SK-N-SH (cell line): ENCODE results near the gene MDH1. TPM values are rescaled to one million over a fixed set of nuclear protein-coding genes. Genes with fewer than 3 reads are reported as not detected.

Experiments used
- CTCF ChIA-PET: fragments of 300-600, 350-600 bp; formaldehyde crosslinking; extraction: SDS; loops from one replicate; lab custom pipeline; 2021; lab: Yijun Ruan, JAX
- POLR2A ChIA-PET: fragments of 350-600 bp; sonication (Branson Sonifier 250); formaldehyde crosslinking; extraction: SDS; loops from one replicate; lab custom pipeline; 2020; ENCODE audit warnings: antibody characterized with exemption, inconsistent platforms; lab: Yijun Ruan, JAX
- DNase-seq: peaks from one replicate; pipeline ENCODE4 v3.0.0; 2012
- H2AFZ ChIP-seq: fragments of 200-600 bp; sonication (generic); 2 replicates; pipeline ENCODE4 v1.8.1; 2016; ENCODE audit warnings: antibody characterized with exemption, mild to moderate bottlenecking, low read depth
- H3F3A ChIP-seq: fragments of 200-600 bp; sonication (generic); replicated peaks from 2 replicates; pipeline ENCODE3; 2016; ENCODE audit warnings: antibody characterized with exemption, mild to moderate bottlenecking; ENCODE audit not compliant: insufficient read depth
- H3K27ac ChIP-seq, 2 experiments: fragments of 200-500 bp in 1 of 2; fragments of 200-600 bp in 1 of 2; sonication (Bioruptor generic) in 1 of 2; sonication (generic), shearing (Covaris generic) in 1 of 2; 2 replicates each; pipeline versions ENCODE4 v1.5.1 to v1.6.1; 2014 to 2016; ENCODE audit warnings: low read depth in 2 of 2, inconsistent platforms in 1 of 2, low read length in 1 of 2, mild to moderate bottlenecking in 1 of 2, mixed read lengths in 1 of 2
- H3K27me3 ChIP-seq: fragments of 200-600 bp; sonication (generic), shearing (Covaris generic); 2 replicates; pipeline ENCODE4 v1.6.1; 2016; ENCODE audit warnings: mixed run types; ENCODE audit not compliant: insufficient read depth
- H3K36me3 ChIP-seq, 2 experiments: fragments of 200-500 bp in 1 of 2; fragments of 200-600 bp in 1 of 2; sonication (Bioruptor generic) in 1 of 2; sonication (generic) in 1 of 2; replicated peaks in 1 of 2; 2 replicates each; pipeline versions ENCODE3 to v1.5.1; 2014 to 2016; ENCODE audit warnings: low read length in 1 of 2, mild to moderate bottlenecking in 1 of 2; ENCODE audit not compliant: insufficient read depth in 2 of 2, control insufficient read depth in 1 of 2
- H3K4me1 ChIP-seq, 2 experiments: fragments of 200-500 bp in 1 of 2; fragments of 200-600 bp in 1 of 2; sonication (Bioruptor generic) in 1 of 2; sonication (generic), shearing (Covaris generic) in 1 of 2; 2 replicates each; pipeline versions ENCODE4 v1.5.1 to v1.6.1; 2014 to 2016; ENCODE audit warnings: low read depth in 1 of 2, low read length in 1 of 2, mixed run types in 1 of 2; ENCODE audit not compliant: insufficient read depth in 2 of 2, control insufficient read depth in 1 of 2
- H3K4me2 ChIP-seq: fragments of 200-600 bp; sonication (generic), shearing (Covaris generic); 2 replicates; pipeline ENCODE4 v1.6.1; 2017; ENCODE audit warnings: mixed run types
- H3K4me3 ChIP-seq, 2 experiments: fragments of 200-500 bp in 1 of 2; fragments of 200-600 bp in 1 of 2; sonication (Bioruptor generic) in 1 of 2; sonication (generic), shearing (Covaris generic) in 1 of 2; 2 replicates each; pipeline versions ENCODE4 v1.5.1 to v1.8.1; 2014 to 2016; ENCODE audit warnings: low read depth in 2 of 2, inconsistent platforms in 1 of 2, low read length in 1 of 2, mild to moderate bottlenecking in 1 of 2, mixed read lengths in 1 of 2, moderate library complexity in 1 of 2
- H3K79me2 ChIP-seq: fragments of 200-600 bp; sonication (generic); 2 replicates; pipeline ENCODE4 v1.8.1; 2017; ENCODE audit warnings: mild to moderate bottlenecking; ENCODE audit not compliant: insufficient read depth
- H3K9ac ChIP-seq: fragments of 200-600 bp; sonication (generic); 2 replicates; pipeline ENCODE4 v1.6.1; 2017; ENCODE audit warnings: mixed run types
- H3K9me2 ChIP-seq: fragments of 200-600 bp; sonication (generic); 2 replicates; pipeline ENCODE4 v1.6.1; 2017; ENCODE audit warnings: mixed run types
- H3K9me3 ChIP-seq: fragments of 200-600 bp; sonication (generic); 2 replicates; pipeline ENCODE4 v1.6.1; 2017; ENCODE audit warnings: mixed run types, mild to moderate bottlenecking, moderate library complexity
- H4K20me1 ChIP-seq: fragments of 200-600 bp; sonication (generic); 2 replicates; pipeline ENCODE4 v1.6.1; 2017; ENCODE audit warnings: mild to moderate bottlenecking, mixed run types; ENCODE audit not compliant: insufficient read depth
- ELF1 ChIP-seq: IDR thresholded peaks from 2 replicates; pipeline ENCODE4 v1.4.0; 2012
- EP300 ChIP-seq, 2 experiments: IDR thresholded peaks; 2 replicates each; pipeline versions ENCODE4 v1.4.0 to v1.6.1; 2012; ENCODE audit warnings: borderline replicate concordance in 1 of 2, low read depth in 1 of 2, low read length in 1 of 2
- FOXJ3 ChIP-seq: sonication (generic); formaldehyde crosslinking; IDR thresholded peaks from 2 replicates; pipeline ENCODE4 v1.5.1; 2020; ENCODE audit warnings: mild to moderate bottlenecking, missing genetic modification reagents
- FOXM1 ChIP-seq: IDR thresholded peaks from 2 replicates; pipeline ENCODE4 v1.4.0; 2012; ENCODE audit warnings: low read depth, mild to moderate bottlenecking
- GABPA ChIP-seq: IDR thresholded peaks from 2 replicates; pipeline ENCODE4 v1.4.0; 2012; ENCODE audit warnings: low read depth, mild to moderate bottlenecking
- NFIC ChIP-seq: IDR thresholded peaks from 2 replicates; pipeline ENCODE4 v1.4.0; 2012; ENCODE audit warnings: borderline replicate concordance
- POLR2AphosphoS5 ChIP-seq: IDR thresholded peaks from 2 replicates; pipeline ENCODE4 v1.6.1; 2012; ENCODE audit warnings: low read depth, low read length
- RAD21 ChIP-seq: IDR thresholded peaks from 2 replicates; pipeline ENCODE4 v1.6.1; 2012; ENCODE audit warnings: mild to moderate bottlenecking, low read length
- RCOR1 ChIP-seq: fragments of 150-350 bp; IDR thresholded peaks from 2 replicates; pipeline ENCODE4 v1.6.1; 2017; ENCODE audit warnings: antibody characterized with exemption, low read length
- RFX5 ChIP-seq: IDR thresholded peaks from 2 replicates; pipeline ENCODE4 v1.6.1; 2012; ENCODE audit warnings: mild to moderate bottlenecking, improper control_type of control experiment, low read length
- RXRA ChIP-seq: IDR thresholded peaks from 2 replicates; pipeline ENCODE4 v1.4.0; 2012; ENCODE audit warnings: low read depth, mild to moderate bottlenecking, borderline replicate concordance
- TAF1 ChIP-seq: IDR thresholded peaks from 2 replicates; pipeline ENCODE4 v1.6.1; 2012; ENCODE audit warnings: low read depth, mild to moderate bottlenecking, low read length, moderate library complexity, borderline replicate concordance
- TCF12 ChIP-seq: IDR thresholded peaks from 2 replicates; pipeline ENCODE4 v1.4.0; 2012
- TEAD4 ChIP-seq: IDR thresholded peaks from 2 replicates; pipeline ENCODE4 v1.4.0; 2012; ENCODE audit warnings: mild to moderate bottlenecking, borderline replicate concordance; ENCODE audit not compliant: insufficient read depth
- USF2 ChIP-seq: fragments of 150-350 bp; IDR thresholded peaks from 2 replicates; pipeline ENCODE4 v1.6.1; 2017; ENCODE audit warnings: antibody characterized with exemption, low read length, low read depth, borderline replicate concordance
- WGBS: methylation state at CpG from one replicate; pipeline ENCODE4 v1.1.6; 2017; ENCODE audit warnings: low lambda C conversion rate; 5-methylcytosine and 5-hydroxymethylcytosine counted together
- polyA plus RNA-seq, 3 experiments: library from polyadenylated mRNA; depleted of rRNA; stranded (reverse); fragments of >200 nt; gene quantifications; 2 replicates each; pipeline ENCODE4 v1.2.3, GENCODE V29; 2012
- TF ChIP-seq, protein P1 (sequence below): fragments of 200-600 bp; sonication (generic); IDR thresholded peaks from 2 replicates; pipeline ENCODE4 v1.6.1; 2017; ENCODE audit warnings: antibody characterized with exemption, mild to moderate bottlenecking, moderate library complexity
- TF ChIP-seq, protein P2 (sequence below): IDR thresholded peaks from 2 replicates; pipeline ENCODE4 v1.4.0; 2012; ENCODE audit warnings: low read depth
- TF ChIP-seq, protein P3 (sequence below): IDR thresholded peaks from 2 replicates; pipeline ENCODE4; 2012

Gene MDH1
- polyA plus RNA-seq, 1 of the 3 experiments (the other 2 are of a cell fraction), result 201 TPM

GRCh38 chr2:63582873-63583272 lies 5.9 kb upstream of the MDH1 start:
- peaks cover 4 to 8% of the 10 kb centered on the region in 2 experiments; a peak in 2 of 4 replicates for H3K4me1 ChIP-seq
- peaks cover 70% of the 10 kb centered on the region for H3K79me2 ChIP-seq
- H4K20me1 ChIP-seq, result no peaks in the 10 kb centered on the region
- H3K4me3 ChIP-seq, result no peak overlapping the region
- H2AFZ ChIP-seq, result no peak overlapping the region
- ChIA-PET CTCF (no interaction called here), POLR2A (no interaction called here)
- peaks cover 0 to 6% of the 10 kb centered on the region in 2 experiments for H3K36me3 ChIP-seq
- H3K9me2 ChIP-seq, result no peaks in the 10 kb centered on the region
- H3K27me3 ChIP-seq, result no peaks in the 10 kb centered on the region
- TF ChIP-seq RCOR1, result no peak
- TF ChIP-seq RXRA, result no peak
- no peak for TF ChIP-seq FOXM1
- no peak for TF ChIP-seq RFX5
- TF ChIP-seq NFIC, result no peak
- no peak for TF ChIP-seq TCF12
- TF ChIP-seq, protein P1, sequence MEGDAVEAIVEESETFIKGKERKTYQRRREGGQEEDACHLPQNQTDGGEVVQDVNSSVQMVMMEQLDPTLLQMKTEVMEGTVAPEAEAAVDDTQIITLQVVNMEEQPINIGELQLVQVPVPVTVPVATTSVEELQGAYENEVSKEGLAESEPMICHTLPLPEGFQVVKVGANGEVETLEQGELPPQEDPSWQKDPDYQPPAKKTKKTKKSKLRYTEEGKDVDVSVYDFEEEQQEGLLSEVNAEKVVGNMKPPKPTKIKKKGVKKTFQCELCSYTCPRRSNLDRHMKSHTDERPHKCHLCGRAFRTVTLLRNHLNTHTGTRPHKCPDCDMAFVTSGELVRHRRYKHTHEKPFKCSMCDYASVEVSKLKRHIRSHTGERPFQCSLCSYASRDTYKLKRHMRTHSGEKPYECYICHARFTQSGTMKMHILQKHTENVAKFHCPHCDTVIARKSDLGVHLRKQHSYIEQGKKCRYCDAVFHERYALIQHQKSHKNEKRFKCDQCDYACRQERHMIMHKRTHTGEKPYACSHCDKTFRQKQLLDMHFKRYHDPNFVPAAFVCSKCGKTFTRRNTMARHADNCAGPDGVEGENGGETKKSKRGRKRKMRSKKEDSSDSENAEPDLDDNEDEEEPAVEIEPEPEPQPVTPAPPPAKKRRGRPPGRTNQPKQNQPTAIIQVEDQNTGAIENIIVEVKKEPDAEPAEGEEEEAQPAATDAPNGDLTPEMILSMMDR, result no peak
- TF ChIP-seq GABPA, result no peak
- TF ChIP-seq ELF1, result no peak
- TF ChIP-seq POLR2AphosphoS5, result no peak
- no peak for TF ChIP-seq EP300 (IDR thresholded peaks at IDR 0.05; ENCODE audit: borderline replicate concordance in 1 of 2, low read depth in 1 of 2, low read length in 1 of 2)
- TF ChIP-seq, protein P2, sequence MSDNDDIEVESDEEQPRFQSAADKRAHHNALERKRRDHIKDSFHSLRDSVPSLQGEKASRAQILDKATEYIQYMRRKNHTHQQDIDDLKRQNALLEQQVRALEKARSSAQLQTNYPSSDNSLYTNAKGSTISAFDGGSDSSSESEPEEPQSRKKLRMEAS, result no peak
- no peak for TF ChIP-seq FOXJ3
- no peak for TF ChIP-seq TAF1
- TF ChIP-seq TEAD4, result no peak
- TF ChIP-seq USF2, result no peak
- TF ChIP-seq RAD21, result no peak
- TF ChIP-seq, protein P3, sequence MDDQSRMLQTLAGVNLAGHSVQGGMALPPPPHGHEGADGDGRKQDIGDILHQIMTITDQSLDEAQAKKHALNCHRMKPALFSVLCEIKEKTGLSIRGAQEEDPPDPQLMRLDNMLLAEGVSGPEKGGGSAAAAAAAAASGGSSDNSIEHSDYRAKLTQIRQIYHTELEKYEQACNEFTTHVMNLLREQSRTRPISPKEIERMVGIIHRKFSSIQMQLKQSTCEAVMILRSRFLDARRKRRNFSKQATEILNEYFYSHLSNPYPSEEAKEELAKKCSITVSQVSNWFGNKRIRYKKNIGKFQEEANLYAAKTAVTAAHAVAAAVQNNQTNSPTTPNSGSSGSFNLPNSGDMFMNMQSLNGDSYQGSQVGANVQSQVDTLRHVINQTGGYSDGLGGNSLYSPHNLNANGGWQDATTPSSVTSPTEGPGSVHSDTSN, result no peak
- peaks cover 22% of the 10 kb centered on the region for H3F3A ChIP-seq
- no peak overlapping the region for H3K27ac ChIP-seq
- no peak overlapping the region for H3K9ac ChIP-seq
- H3K4me2 ChIP-seq, result no peak overlapping the region
- no peak for DNase-seq
- WGBS, result 94% methylated on average over 1 of the region's 1 CpG
- no peaks in the 10 kb centered on the region for H3K9me3 ChIP-seq
